ENCODE data around the gene STOX2.

Gene STOX2

GRCh38 chr4:184062769-184063168, 157.7 kb downstream of the STOX2 start:
- TF ChIP-seq CTCF (conservative IDR thresholded peaks at IDR 0.05; ENCODE audit: low read depth, low read length), result no peak
- Histone ChIP-seq H3K36me3 (ENCODE audit: insufficient read depth) (no peaks in the 10 kb centered on the region), H3K27ac (no peak overlapping the region), H3K4me1 (ENCODE audit: low read depth, poor library complexity, severe bottlenecking) (no peaks in the 10 kb centered on the region), H3K9ac (no peak overlapping the region), H3K4me2 (no peak overlapping the region), H3K79me2 (ENCODE audit: insufficient read depth, low read depth) (no peaks in the 10 kb centered on the region), H4K20me1 (ENCODE audit: insufficient read depth) (no peaks in the 10 kb centered on the region), H3K4me3 (IDR thresholded peaks at IDR 0.05; ENCODE audit: insufficient read depth, low read depth, low read length) (no peak overlapping the region), H3K27me3 (ENCODE audit: insufficient read depth, low read depth) (no peaks in the 10 kb centered on the region), H2AFZ (ENCODE audit: low read depth) (no peak overlapping the region)

- Histone ChIP-seq H3K79me2 (ENCODE audit: insufficient read depth, low read depth) (no peaks in the 10 kb centered on the region), H3K4me1 (ENCODE audit: low read depth, poor library complexity, severe bottlenecking) (no peaks in the 10 kb centered on the region), H3K36me3 (ENCODE audit: insufficient read depth) (no peaks in the 10 kb centered on the region), H3K9ac (no peak overlapping the region), H3K27me3 (ENCODE audit: insufficient read depth, low read depth) (no peaks in the 10 kb centered on the region), H2AFZ (ENCODE audit: low read depth) (no peak overlapping the region), H3K27ac (no peak overlapping the region), H3K4me3 (IDR thresholded peaks at IDR 0.05; ENCODE audit: insufficient read depth, low read depth, low read length) (no peak overlapping the region), H3K4me2 (no peak overlapping the region), H4K20me1 (ENCODE audit: insufficient read depth) (no peaks in the 10 kb centered on the region)
- TF ChIP-seq CTCF (conservative IDR thresholded peaks at IDR 0.05; ENCODE audit: low read depth, low read length), result no peak
Observed at GRCh38 chr4:184064877-184065276, 159.8 kb downstream of the STOX2 start.

- H3K4me1 ChIP-seq (ENCODE audit: low read depth, poor library complexity, severe bottlenecking), result no peaks in the 10 kb centered on the region
- H2AFZ ChIP-seq (ENCODE audit: low read depth), result no peak overlapping the region
- H3K79me2 ChIP-seq (ENCODE audit: insufficient read depth, low read depth), result no peaks in the 10 kb centered on the region
- no peaks in the 10 kb centered on the region for H3K27me3 ChIP-seq (ENCODE audit: insufficient read depth, low read depth)
- no peak overlapping the region for H3K4me3 ChIP-seq (IDR thresholded peaks at IDR 0.05; ENCODE audit: insufficient read depth, low read depth, low read length)
- no peaks in the 10 kb centered on the region for H4K20me1 ChIP-seq (ENCODE audit: insufficient read depth)
- no peaks in the 10 kb centered on the region for H3K36me3 ChIP-seq (ENCODE audit: insufficient read depth)
- H3K4me2 ChIP-seq, result no peak overlapping the region
- no peak overlapping the region for H3K9ac ChIP-seq
- no peak for TF ChIP-seq CTCF (conservative IDR thresholded peaks at IDR 0.05; ENCODE audit: low read depth, low read length)
- no peak overlapping the region for H3K27ac ChIP-seq
Observed at GRCh38 chr4:184066584-184067300, 161.6 kb downstream of the STOX2 start.

- H3K9ac ChIP-seq, result no peak overlapping the region
- H3K4me3 ChIP-seq (IDR thresholded peaks at IDR 0.05; ENCODE audit: insufficient read depth, low read depth, low read length), result no peak overlapping the region
- no peaks in the 10 kb centered on the region for H4K20me1 ChIP-seq (ENCODE audit: insufficient read depth)
- H3K36me3 ChIP-seq (ENCODE audit: insufficient read depth), result no peaks in the 10 kb centered on the region
- H3K79me2 ChIP-seq (ENCODE audit: insufficient read depth, low read depth), result no peaks in the 10 kb centered on the region
- no peaks in the 10 kb centered on the region for H3K4me1 ChIP-seq (ENCODE audit: low read depth, poor library complexity, severe bottlenecking)
- H3K4me2 ChIP-seq, result no peak overlapping the region
- no peak overlapping the region for H2AFZ ChIP-seq (ENCODE audit: low read depth)
- TF ChIP-seq CTCF (conservative IDR thresholded peaks at IDR 0.05; ENCODE audit: low read depth, low read length), result no peak
- no peak overlapping the region for H3K27ac ChIP-seq
- H3K27me3 ChIP-seq (ENCODE audit: insufficient read depth, low read depth), result no peaks in the 10 kb centered on the region
Observed at GRCh38 chr4:184067931-184068554, 162.9 kb downstream of the STOX2 start.

Measured in KMS-11 (cell line).